IMR-90 (cell line): ENCODE measurements around the gene CD300LD. TPM values are rescaled to one million over a fixed set of nuclear protein-coding genes. Genes with fewer than 3 reads are reported as not detected.

Experiments used
- ATAC-seq: fragments of 200-7000 bp; cut with Tn5 transposase; 2 replicates; pipeline ENCODE4 v1.9.1; 2020; ENCODE audit warnings: low read depth, mild to moderate bottlenecking, moderate library complexity
- BruUV-seq: library from RNA; stranded (reverse); fragments of 400-500 nt; replicated peaks from 2 replicates; lab custom pipeline; 2021; lab: Mats Ljungman, UMichigan
- CTCF ChIA-PET: fragments of 300-600 bp; formaldehyde crosslinking; extraction: SDS; loops from one replicate; lab custom pipeline; 2021; ENCODE audit warnings: antibody characterized with exemption; lab: Yijun Ruan, JAX
- POLR2A ChIA-PET: fragments of 300-600 bp; sonication (Branson Sonifier 250); formaldehyde crosslinking; loops from one replicate; lab custom pipeline; 2022; ENCODE audit warnings: antibody characterized with exemption; ENCODE audit not compliant: unreplicated experiment; lab: Charles Lee
- DNase-seq: peaks from one replicate; pipeline ENCODE4 v3.0.0; 2013
- H2AFZ ChIP-seq: replicated peaks from 2 replicates; pipeline ENCODE3; 2013; ENCODE audit warnings: low read length, mild to moderate bottlenecking; ENCODE audit not compliant: poor library complexity
- H2AK5ac ChIP-seq: 2 replicates; pipeline ENCODE4 v1.6.1; 2013; ENCODE audit warnings: low read depth, low read length, inconsistent platforms
- H2AK9ac ChIP-seq: replicated peaks from 2 replicates; pipeline ENCODE3; 2013; ENCODE audit warnings: mild to moderate bottlenecking, low read depth, low read length, moderate library complexity; ENCODE audit not compliant: poor library complexity
- H2BK120ac ChIP-seq: 2 replicates; pipeline ENCODE4 v1.6.1; 2013; ENCODE audit warnings: low read depth, low read length, inconsistent platforms
- H2BK15ac ChIP-seq: 3 replicates; pipeline ENCODE4 v1.6.1; 2013; ENCODE audit warnings: low read depth, low read length, inconsistent platforms
- H2BK20ac ChIP-seq: 2 replicates; pipeline ENCODE4 v1.6.1; 2013; ENCODE audit warnings: low read depth, mild to moderate bottlenecking, inconsistent platforms, low read length, moderate library complexity
- H2BK5ac ChIP-seq: 2 replicates; pipeline ENCODE4 v1.6.1; 2013; ENCODE audit warnings: mild to moderate bottlenecking, low read depth, low read length, inconsistent platforms; ENCODE audit not compliant: poor library complexity, severe bottlenecking
- H3K14ac ChIP-seq: replicated peaks from 2 replicates; pipeline ENCODE4 v1.6.1; 2013; ENCODE audit warnings: low read depth, low read length, inconsistent platforms
- H3K18ac ChIP-seq: 2 replicates; pipeline ENCODE4 v1.6.1; 2013; ENCODE audit warnings: low read depth, low read length, control low read depth
- H3K23ac ChIP-seq: 2 replicates; pipeline ENCODE4 v1.6.1; 2013; ENCODE audit warnings: low read depth, low read length, inconsistent platforms
- H3K27ac ChIP-seq: 2 replicates; pipeline ENCODE4 v1.5.1; 2013; ENCODE audit warnings: mild to moderate bottlenecking, control low read depth, low read length; ENCODE audit not compliant: insufficient read depth
- H3K27me3 ChIP-seq: 2 replicates; pipeline ENCODE4 v1.6.1; 2013; ENCODE audit warnings: low read length; ENCODE audit not compliant: control insufficient read depth, insufficient read depth
- H3K36me3 ChIP-seq: 2 replicates; pipeline ENCODE4 v1.6.1; 2013; ENCODE audit warnings: low read length, mixed read lengths; ENCODE audit not compliant: control insufficient read depth, insufficient read depth
- H3K4ac ChIP-seq: 2 replicates; pipeline ENCODE4 v1.6.1; 2013; ENCODE audit warnings: low read depth, low read length, inconsistent platforms
- H3K4me1 ChIP-seq: 2 replicates; pipeline ENCODE4 v1.6.1; 2013; ENCODE audit warnings: low read length, mixed read lengths; ENCODE audit not compliant: control insufficient read depth, insufficient read depth
- H3K4me2 ChIP-seq: 2 replicates; pipeline ENCODE4 v1.6.1; 2013; ENCODE audit warnings: low read depth, mild to moderate bottlenecking, control low read depth, low read length, moderate library complexity
- H3K4me3 ChIP-seq: 2 replicates; pipeline ENCODE4 v1.5.1; 2013; ENCODE audit warnings: low read depth, mild to moderate bottlenecking, control low read depth, low read length, moderate library complexity; ENCODE audit not compliant: insufficient read depth
- H3K56ac ChIP-seq: 2 replicates; pipeline ENCODE4 v1.6.1; 2013; ENCODE audit warnings: low read length, inconsistent platforms; ENCODE audit not compliant: insufficient read depth; ENCODE audit errors: extremely low read depth
- H3K79me1 ChIP-seq, 2 experiments: 2 replicates each; pipeline ENCODE4 v1.6.1; 2013; ENCODE audit warnings: low read length in 2 of 2, inconsistent platforms in 1 of 2, low read depth in 1 of 2
- H3K9ac ChIP-seq: 2 replicates; pipeline ENCODE4 v1.6.1; 2013; ENCODE audit warnings: low read depth, low read length, control low read depth
- H3K9me1 ChIP-seq: 2 replicates; pipeline ENCODE4 v1.6.1; 2013; ENCODE audit warnings: low read length, inconsistent platforms; ENCODE audit not compliant: insufficient read depth
- H3K9me3 ChIP-seq: 2 replicates; pipeline ENCODE4 v1.6.1; 2013; ENCODE audit warnings: low read length; ENCODE audit not compliant: control insufficient read depth, insufficient read depth
- H4K20me1 ChIP-seq: 2 replicates; pipeline ENCODE4 v1.6.1; 2013; ENCODE audit warnings: low read length, inconsistent platforms; ENCODE audit not compliant: insufficient read depth
- H4K5ac ChIP-seq: 2 replicates; pipeline ENCODE4 v1.6.1; 2013; ENCODE audit warnings: mild to moderate bottlenecking, low read depth, low read length, control low read depth
- H4K8ac ChIP-seq, 2 experiments: 2 replicates each; pipeline ENCODE4 v1.6.1; 2013; ENCODE audit warnings: low read depth in 2 of 2, low read length in 2 of 2, control low read depth in 1 of 2, inconsistent platforms in 1 of 2
- H4K91ac ChIP-seq: 2 replicates; pipeline ENCODE4 v1.6.1; 2013; ENCODE audit warnings: low read depth, low read length, inconsistent platforms; ENCODE audit not compliant: insufficient read depth
- BHLHE40 ChIP-seq: fragments of 150-350 bp; IDR thresholded peaks from 2 replicates; pipeline ENCODE4 v1.6.1; 2016; ENCODE audit warnings: mild to moderate bottlenecking, low read depth, low read length
- MXI1 ChIP-seq: IDR thresholded peaks from 2 replicates; pipeline ENCODE4 v1.6.1; 2012; ENCODE audit warnings: low read depth, mild to moderate bottlenecking, low read length, moderate library complexity, borderline replicate concordance
- POLR2A ChIP-seq: IDR thresholded peaks from 2 replicates; pipeline ENCODE4 v1.6.1; 2012; ENCODE audit warnings: mild to moderate bottlenecking, low read depth, low read length
- RAD21 ChIP-seq: IDR thresholded peaks from 2 replicates; pipeline ENCODE4 v1.6.1; 2012; ENCODE audit warnings: low read length, improper control_type of control experiment
- SMC3 ChIP-seq: fragments of 150-350 bp; IDR thresholded peaks from 2 replicates; pipeline ENCODE4 v1.6.1; 2016; ENCODE audit warnings: low read depth, mild to moderate bottlenecking, antibody characterized with exemption, low read length, moderate library complexity
- WGBS, 2 experiments: methylation state at CpG; one replicate each; pipeline versions ENCODE4 v1.1.5 to v1.1.7; 2013; ENCODE audit warnings: missing lambda C conversion rate in 2 of 2; ENCODE audit not compliant: insufficient read length in 1 of 2; ENCODE audit errors: extremely low coverage in 2 of 2; 5-methylcytosine and 5-hydroxymethylcytosine counted together
- dilution Hi-C: fragments of 300-500 bp; cut with HindIII; formaldehyde crosslinking; loops from one replicate; pipeline ENCODE4 v1.14.3; 2018; ENCODE audit warnings: low sequenced_read_pairs; ENCODE audit not compliant: unreplicated experiment
- in situ Hi-C: fragments of 300-500 bp; cut with MboI; formaldehyde crosslinking; loops from 3 replicates; pipeline ENCODE4 v1.14.3; 2019; ENCODE audit warnings: low sequenced_read_pairs, inconsistent platforms, mixed read lengths
- intact Hi-C: fragments of 100-400 bp; cut with micrococcal nuclease; formaldehyde crosslinking; loops from 2 replicates; pipeline ENCODE4 v1.10.0; 2022
- polyA plus RNA-seq, 3 experiments: library from polyadenylated mRNA; depleted of rRNA; stranded (reverse); fragments of >200 nt; gene quantifications; 2 replicates each; pipeline ENCODE4 v1.2.3, GENCODE V29; 2012; ENCODE audit warnings: low replicate concordance in 1 of 3
- total RNA-seq: library from RNA; depleted of rRNA; stranded (reverse); fragments of >200 nt; gene quantifications from 2 replicates; pipeline ENCODE4 v1.2.3, GENCODE V29; 2012
- TF ChIP-seq, protein P1 (sequence below): fragments of 150-350 bp; IDR thresholded peaks from 2 replicates; pipeline ENCODE4 v1.6.1; 2016; ENCODE audit warnings: low read depth, mild to moderate bottlenecking, low read length, moderate library complexity, borderline replicate concordance

CD300LD gene
- total and polyA plus RNA-seq, 2 of the 4 experiments (the other 2 are of a cell fraction) = not detected

DNA sequence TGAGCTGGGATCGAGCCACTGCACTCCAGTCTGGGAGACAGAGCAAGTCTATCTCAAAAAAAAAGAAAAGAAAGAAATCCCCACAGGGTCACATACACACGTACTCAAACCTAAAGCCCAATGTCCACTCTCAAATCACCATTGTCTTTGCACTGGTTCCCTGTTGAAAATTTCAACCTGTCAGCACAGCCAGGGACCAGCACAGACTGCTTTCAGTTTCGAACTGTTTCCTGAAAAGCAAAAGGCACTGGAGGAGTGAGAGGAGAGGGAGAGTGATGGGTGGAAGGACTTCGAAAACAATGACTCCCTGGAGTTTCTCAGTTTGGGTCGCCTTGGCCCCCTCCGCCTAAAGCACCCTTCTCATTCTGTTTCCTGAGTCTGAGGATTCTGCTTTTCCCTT, 37.2 kb downstream of the CD300LD start:
- Histone ChIP-seq H3K9ac (no peak overlapping the region), H2BK120ac (no peak overlapping the region), H2AFZ (no peak overlapping the region), H3K79me1 (no peaks in the 10 kb centered on the region), H2AK9ac (no peak overlapping the region), H3K14ac (no peak overlapping the region), H3K4me3 (no peak overlapping the region), H3K4ac (no peak overlapping the region), H3K56ac (no peak overlapping the region), H3K23ac (no peak overlapping the region), H3K18ac (no peak overlapping the region), H2AK5ac (no peak overlapping the region), H3K9me1 (no peaks in the 10 kb centered on the region), H2BK5ac (no peak overlapping the region), H4K20me1 (no peaks in the 10 kb centered on the region), H3K27me3 (no peaks in the 10 kb centered on the region), H3K9me3 (peaks cover 16% of the 10 kb centered on the region), H3K4me1 (no peaks in the 10 kb centered on the region), H2BK15ac (no peak overlapping the region), H2BK20ac (no peak overlapping the region), H3K36me3 (no peaks in the 10 kb centered on the region), H3K27ac (no peak overlapping the region), H4K5ac (no peak overlapping the region), H4K91ac (no peak overlapping the region), H3K4me2 (no peak overlapping the region), H4K8ac (no peak overlapping the region)
- dilution Hi-C loops = no loop called here
- no CpG with 5 or more reads among the region's 6 CpGs for WGBS, 2 experiments
- BruUV-seq = no TSS peak
- DNase-seq (no peak), ATAC-seq (no peak)
- POLR2A ChIA-PET = no interaction called here
- intact Hi-C loops = no loop called here
- TF ChIP-seq RAD21 (no peak), MXI1 (no peak), SMC3 (no peak), POLR2A (no peak), BHLHE40 (no peak)
- TF ChIP-seq, protein P1, sequence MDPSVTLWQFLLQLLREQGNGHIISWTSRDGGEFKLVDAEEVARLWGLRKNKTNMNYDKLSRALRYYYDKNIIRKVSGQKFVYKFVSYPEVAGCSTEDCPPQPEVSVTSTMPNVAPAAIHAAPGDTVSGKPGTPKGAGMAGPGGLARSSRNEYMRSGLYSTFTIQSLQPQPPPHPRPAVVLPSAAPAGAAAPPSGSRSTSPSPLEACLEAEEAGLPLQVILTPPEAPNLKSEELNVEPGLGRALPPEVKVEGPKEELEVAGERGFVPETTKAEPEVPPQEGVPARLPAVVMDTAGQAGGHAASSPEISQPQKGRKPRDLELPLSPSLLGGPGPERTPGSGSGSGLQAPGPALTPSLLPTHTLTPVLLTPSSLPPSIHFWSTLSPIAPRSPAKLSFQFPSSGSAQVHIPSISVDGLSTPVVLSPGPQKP = no peak
- CTCF ChIA-PET = no interaction called here
- in situ Hi-C loops = no loop called here
